ENCODE data around the gene TIMM13.
"Not testable (repeated sequence)": the region's sequence is repeated elsewhere in the genome, so short reads cannot be mapped to it uniquely, and the experiment has no call there.

Gene TIMM13

DNA sequence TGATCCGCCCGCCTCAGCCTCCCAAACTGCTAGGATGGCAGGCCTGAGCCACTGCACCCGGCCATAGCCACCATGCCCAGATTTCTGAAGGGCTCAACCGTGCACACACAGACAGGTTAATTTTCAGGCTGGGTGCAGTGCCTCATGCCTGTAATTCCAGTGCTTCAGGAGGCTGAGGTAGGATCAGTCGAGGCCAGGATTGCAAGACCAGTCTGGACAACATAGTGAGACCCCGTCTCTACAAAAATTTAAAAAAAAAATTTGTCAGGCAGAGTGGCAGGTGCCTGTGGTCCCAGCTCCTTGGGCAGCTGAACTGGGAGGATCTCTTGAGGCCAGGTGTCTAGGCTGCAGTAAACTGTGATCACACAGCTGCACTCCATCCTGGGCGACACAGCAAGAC is 7.6 kb downstream of the TIMM13 start:
- no peak overlapping the region for H3K4me3 ChIP-seq (ENCODE audit: low read length)
- no peak for TF ChIP-seq ZNF274 (IDR thresholded peaks at IDR 0.05; ENCODE audit: low read depth, low read length)

DNA sequence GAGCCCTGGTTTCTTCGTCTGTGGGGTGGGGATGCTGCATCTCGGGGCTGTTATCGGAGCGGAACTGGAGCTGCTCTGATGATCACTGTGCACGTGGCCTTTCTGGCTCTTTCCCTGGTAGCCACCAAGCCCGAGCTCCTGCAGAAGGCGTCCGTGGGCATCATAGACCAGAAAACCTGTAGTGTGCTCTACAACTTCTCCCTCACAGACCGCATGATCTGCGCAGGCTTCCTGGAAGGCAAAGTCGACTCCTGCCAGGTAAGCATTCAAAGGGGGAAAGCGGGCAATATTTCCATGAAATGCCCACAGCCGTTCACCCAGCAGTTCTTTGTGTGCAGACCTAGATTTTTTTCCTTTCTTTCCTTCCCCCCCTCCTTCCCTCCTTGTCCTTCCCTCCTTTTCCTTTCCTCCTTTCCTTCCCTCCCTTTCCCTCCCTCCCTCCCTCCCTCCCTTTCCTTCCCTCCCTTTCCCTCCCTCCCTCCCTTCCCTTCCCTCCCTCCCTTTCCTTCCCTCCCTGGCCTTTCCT is 9.4 kb downstream of the TIMM13 start:
- no peak for TF ChIP-seq ZNF274 (IDR thresholded peaks at IDR 0.05; ENCODE audit: low read depth, low read length)

DNA sequence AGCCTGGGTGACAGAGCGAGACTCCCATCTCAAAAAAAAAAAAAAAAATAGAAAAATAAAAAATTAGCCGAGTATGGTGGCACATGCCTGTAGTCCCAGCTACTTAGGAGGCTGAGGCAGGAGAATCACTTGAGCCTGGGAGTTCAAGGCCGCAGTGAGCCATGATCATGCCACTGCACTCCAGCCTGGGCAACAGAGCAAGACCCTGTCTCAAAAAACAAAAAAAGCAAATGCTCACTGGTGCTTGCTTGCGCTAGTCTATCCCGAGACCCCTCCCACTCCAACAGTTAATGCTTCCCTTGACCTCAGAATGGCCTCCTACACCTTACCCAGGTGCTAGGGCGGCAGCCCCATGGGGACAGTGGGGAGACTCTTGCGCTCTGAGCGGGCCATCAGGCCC is 9.9 kb downstream of the TIMM13 start:
- H3K4me3 ChIP-seq (ENCODE audit: low read length): not testable (repeated sequence)

More for the DNA sequence above, 9.4 kb downstream of the TIMM13 start:
- H3K4me3 ChIP-seq (ENCODE audit: low read length): no peak overlapping the region

DNA sequence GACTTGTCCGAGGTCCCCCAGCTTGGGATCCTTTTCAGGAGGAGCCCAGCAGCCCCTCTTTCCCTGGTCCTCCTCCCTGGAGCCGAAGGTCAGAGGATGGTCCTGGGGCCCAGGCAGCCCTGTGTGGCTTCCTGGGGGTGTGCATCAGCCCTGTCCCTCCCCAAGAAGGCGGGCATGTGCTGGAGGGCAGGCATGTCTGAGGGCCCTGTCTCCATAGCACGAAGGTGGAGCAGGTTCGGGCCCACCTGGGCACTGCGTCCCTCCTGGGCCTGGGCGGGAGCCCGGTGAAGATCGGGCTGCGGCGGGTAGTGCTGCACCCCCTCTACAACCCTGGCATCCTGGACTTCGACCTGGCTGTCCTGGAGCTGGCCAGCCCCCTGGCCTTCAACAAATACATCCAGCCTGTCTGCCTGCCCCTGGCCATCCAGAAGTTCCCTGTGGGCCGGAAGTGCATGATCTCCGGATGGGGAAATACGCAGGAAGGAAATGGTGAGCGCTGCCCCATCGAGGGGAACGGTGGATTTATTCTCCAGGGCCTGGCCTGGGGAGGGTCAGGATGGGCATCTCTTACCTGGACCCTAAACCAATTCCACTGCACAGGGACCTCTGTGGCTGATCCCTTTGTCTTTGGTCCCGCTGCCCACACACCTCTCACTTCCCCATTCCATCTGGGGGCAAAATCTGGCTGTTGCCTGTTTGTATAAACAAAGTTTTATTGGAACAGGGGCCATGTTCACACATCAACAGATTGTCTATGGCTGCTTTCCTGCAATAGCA is 10.9 kb downstream of the TIMM13 start:
- no peak for TF ChIP-seq ZNF274 (IDR thresholded peaks at IDR 0.05; ENCODE audit: low read depth, low read length)
- H3K4me3 ChIP-seq (ENCODE audit: low read length): no peak overlapping the region

DNA sequence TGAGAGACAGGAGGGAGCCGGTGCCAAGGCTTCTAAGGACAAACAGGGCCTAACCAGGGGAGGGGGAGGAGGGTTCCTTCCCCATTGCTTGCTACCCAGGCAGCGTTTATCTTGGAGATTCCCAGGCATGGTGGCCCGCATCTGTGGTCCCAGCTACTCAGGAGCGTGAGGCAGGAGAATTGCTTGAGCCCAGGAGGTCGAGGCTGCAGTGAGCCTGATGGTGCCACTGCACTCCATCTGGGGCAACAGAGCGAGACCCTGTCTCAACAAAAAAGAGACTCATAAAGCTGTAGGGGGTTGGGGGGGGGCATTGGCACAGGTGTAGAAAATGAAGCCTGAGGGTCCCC is 11.4 kb downstream of the TIMM13 start:
- no peak for TF ChIP-seq ZNF274 (IDR thresholded peaks at IDR 0.05; ENCODE audit: low read depth, low read length)
- no peak overlapping the region for H3K4me3 ChIP-seq (ENCODE audit: low read length)

DNA sequence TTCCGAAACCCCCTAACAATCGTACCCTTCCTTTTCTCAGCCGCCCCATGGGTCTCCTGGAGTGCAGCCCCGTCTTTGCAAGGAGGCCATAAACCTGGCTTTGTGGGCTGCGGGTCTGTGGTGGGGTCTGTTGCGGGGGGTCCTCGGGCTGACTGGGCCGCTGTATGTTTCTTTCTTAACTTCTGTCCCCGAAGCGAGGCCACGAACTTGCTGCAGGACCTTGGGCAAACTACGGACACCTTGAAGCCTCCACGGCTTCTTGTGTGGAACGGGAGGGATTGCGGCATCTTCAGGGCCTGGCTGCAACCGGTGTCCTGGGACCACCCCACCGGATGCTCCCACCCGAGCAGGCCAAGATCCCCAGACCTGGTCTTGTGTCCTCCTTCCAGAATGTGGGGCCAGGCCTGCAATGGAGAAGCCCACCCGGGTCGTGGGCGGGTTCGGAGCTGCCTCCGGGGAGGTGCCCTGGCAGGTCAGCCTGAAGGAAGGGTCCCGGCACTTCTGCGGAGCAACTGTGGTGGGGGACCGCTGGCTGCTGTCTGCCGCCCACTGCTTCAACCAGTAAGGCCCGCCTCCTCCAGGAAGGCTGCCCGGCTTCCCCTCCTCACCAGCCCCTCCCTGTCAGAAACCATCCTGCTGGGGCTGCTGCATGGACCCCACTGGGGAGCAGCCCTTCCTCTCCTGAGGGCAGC is 12.0 kb downstream of the TIMM13 start:
- no peak overlapping the region for H3K4me3 ChIP-seq (ENCODE audit: low read length)
- no peak for TF ChIP-seq ZNF274 (IDR thresholded peaks at IDR 0.05; ENCODE audit: low read depth, low read length)

DNA sequence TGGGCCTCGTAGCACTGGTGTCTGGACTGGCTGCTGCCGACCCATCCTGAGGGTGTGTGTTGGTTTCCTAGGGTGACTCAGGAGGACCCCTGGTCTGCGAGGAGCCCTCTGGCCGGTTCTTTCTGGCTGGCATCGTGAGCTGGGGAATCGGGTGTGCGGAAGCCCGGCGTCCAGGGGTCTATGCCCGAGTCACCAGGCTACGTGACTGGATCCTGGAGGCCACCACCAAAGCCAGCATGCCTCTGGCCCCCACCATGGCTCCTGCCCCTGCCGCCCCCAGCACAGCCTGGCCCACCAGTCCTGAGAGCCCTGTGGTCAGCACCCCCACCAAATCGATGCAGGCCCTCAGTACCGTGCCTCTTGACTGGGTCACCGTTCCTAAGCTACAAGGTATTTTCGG is 13.8 kb downstream of the TIMM13 start:
- TF ChIP-seq ZNF274 (IDR thresholded peaks at IDR 0.05; ENCODE audit: low read depth, low read length): no peak
- H3K4me3 ChIP-seq (ENCODE audit: low read length): no peak overlapping the region

DNA sequence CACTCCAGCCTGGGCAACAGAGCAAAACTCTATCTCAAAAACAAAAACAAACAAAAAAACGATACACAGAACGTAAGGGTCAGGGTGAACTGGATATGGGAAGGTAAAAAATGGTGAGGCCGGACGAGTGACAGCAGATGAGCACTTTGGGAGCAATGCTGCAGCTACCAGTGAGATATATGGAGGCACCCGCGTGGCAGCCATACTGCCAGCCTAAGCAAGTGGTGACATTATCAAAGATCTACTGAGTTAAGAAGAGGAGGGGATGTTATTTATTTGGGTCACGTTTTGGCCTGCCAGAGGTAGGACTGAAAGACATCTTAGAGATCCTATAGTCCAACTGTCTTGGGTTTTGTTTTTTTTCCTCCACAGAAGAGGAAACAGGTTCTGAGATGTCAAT is 14.2 kb downstream of the TIMM13 start:
- H3K4me3 ChIP-seq (ENCODE audit: low read length): no peak overlapping the region
- TF ChIP-seq ZNF274 (IDR thresholded peaks at IDR 0.05; ENCODE audit: low read depth, low read length): no peak

DNA sequence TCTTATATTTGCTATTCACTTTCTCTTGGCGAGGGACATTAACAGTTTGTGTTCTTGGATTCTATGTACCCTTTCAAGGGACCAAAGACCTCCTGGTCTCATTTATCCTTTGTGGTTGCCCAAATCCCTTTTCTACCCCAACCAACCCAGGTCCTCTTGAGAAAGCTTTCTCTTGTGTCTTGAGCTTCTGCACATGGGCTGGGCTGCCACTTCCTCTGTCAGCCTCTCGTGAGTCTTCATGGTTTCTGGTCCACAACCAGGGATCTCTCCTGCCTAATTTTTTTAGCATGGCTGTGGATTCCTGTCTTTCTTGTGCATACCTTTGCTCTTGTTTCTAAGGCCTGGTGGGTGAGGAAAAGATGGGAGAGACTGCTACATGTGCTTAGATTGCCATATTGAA is 14.9 kb downstream of the TIMM13 start:
- no peak for TF ChIP-seq ZNF274 (IDR thresholded peaks at IDR 0.05; ENCODE audit: low read depth, low read length)
- no peak overlapping the region for H3K4me3 ChIP-seq (ENCODE audit: low read length)

DNA sequence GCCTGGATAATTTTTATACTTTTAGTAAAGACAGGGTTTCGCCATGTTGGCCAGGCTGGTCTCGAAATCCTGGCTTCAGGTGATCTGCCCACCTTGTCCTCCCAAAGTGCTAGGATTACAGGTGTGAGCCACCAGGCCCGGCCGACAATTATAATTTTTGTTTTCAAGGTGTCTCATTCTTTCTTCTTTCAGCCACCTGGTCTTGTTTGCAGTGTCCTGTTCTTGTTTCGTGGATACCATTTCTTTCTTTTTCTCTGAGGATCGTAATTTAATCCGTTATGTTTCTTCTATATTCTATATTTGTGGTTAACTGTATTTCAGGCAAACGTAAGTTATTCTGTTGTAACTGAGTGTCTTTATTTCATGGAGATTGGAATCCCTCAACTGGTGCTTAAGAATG is 15.7 kb downstream of the TIMM13 start:
- no peak overlapping the region for H3K4me3 ChIP-seq (ENCODE audit: low read length)
- TF ChIP-seq ZNF274 (IDR thresholded peaks at IDR 0.05; ENCODE audit: low read depth, low read length): no peak

DNA sequence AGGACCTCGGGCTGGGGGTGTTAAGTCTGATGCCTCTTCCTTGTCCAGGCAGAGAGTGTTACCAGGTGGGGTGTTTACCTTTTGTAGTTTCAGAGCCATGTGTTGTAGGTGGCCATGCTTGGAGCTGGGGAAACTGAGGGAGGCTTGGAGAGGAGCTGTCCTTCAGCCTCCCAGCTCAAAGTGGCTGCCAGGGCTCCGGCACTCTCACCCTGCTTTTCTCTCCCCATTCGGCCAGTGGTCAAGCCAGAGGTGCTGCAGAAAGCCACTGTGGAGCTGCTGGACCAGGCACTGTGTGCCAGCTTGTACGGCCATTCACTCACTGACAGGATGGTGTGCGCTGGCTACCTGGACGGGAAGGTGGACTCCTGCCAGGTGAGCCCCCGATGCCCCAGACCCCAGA is 17.4 kb downstream of the TIMM13 start:
- H3K4me3 ChIP-seq (ENCODE audit: low read length): no peak overlapping the region
- no peak for TF ChIP-seq ZNF274 (IDR thresholded peaks at IDR 0.05; ENCODE audit: low read depth, low read length)

DNA sequence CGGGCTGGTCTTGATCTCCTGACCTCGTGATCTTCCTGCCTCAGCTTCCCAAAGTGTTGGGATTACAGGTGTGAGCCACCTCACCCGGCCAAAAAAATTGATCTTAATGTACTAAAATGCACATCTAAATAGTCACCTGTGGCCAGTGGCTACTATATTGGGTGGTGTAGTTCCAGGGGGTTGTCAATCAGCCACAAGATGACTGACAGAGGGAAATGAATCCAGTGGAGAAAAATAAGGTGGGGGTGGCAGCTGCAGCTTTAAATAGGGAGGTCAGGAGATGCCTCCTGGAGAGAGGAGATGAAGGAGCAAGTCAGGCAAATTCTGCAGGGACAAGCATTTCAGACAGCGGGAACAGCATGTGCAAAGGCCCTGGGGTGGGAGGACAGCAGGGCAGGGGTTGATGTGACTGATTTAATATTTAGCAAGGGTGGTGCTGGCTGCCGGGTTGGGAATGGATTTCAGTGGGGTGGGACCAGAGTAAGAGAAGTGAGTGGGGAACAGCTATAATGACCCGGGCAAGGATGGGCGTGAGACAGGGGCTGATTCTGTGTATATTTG is 18.0 kb downstream of the TIMM13 start:
- no peak overlapping the region for H3K4me3 ChIP-seq (ENCODE audit: low read length)
- no peak for TF ChIP-seq ZNF274 (IDR thresholded peaks at IDR 0.05; ENCODE audit: low read depth, low read length)

DNA sequence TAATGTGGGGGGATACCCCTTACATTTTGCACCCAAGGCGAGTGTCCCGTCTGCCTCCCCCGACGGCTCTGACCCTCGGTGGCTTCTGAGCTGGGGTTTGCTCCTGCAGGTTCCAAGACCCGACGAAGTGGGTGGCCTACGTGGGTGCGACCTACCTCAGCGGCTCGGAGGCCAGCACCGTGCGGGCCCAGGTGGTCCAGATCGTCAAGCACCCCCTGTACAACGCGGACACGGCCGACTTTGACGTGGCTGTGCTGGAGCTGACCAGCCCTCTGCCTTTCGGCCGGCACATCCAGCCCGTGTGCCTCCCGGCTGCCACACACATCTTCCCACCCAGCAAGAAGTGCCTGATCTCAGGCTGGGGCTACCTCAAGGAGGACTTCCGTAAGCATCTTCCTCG is 19.1 kb downstream of the TIMM13 start:
- no peak overlapping the region for H3K4me3 ChIP-seq (ENCODE audit: low read length)
- no peak for TF ChIP-seq ZNF274 (IDR thresholded peaks at IDR 0.05; ENCODE audit: low read depth, low read length)

DNA sequence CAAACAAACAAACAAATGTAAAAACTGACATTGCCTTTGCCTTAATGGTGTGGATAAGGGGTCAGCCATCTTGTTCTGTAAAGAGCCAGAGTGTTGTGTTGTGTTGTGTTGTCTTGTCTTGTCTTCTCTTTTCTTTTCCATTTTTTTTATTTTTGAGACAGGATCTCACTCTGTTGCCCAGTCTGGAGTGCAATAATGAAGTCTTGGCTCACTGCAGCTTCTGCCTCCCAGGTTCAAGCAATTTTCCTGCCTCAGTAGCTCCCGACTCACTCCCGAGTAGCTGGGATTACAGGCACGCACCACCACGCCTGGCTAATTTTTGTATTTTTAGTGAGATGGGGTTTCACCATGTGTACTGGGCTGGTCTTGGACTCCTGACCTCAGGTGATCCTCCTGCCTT is 27.8 kb downstream of the TIMM13 start:
- no peak for TF ChIP-seq ZNF274 (IDR thresholded peaks at IDR 0.05; ENCODE audit: low read depth, low read length)
- no peak overlapping the region for H3K4me3 ChIP-seq (ENCODE audit: low read length)

DNA sequence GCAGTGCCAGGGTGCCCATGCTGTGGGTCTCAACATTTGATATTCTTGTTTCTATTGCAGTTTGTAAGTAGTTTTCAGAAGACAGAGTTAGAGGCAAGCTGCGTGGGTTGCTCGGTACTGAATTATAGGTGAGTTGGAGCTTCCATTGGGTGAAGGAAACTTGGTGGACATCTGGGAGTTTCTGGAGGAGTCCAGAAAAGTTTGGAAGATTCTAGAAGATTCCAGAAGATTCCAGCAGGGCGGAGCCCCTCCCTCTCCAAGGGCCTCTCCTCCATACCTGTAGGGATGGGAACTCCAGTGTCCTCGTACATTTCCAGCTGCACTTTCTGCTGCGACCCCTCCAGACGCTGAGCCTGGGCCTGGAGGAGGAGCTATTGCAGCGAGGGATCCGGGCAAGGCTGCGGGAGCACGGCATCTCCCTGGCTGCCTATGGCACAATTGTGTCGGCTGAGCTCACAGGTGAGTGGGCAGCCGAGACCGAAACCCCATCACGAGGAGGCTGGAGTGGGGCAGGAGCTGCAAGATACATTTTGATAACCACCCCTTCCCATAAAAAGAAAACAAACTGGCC is 28.6 kb downstream of the TIMM13 start:
- no peak overlapping the region for H3K4me3 ChIP-seq (ENCODE audit: low read length)
- TF ChIP-seq ZNF274 (IDR thresholded peaks at IDR 0.05; ENCODE audit: low read depth, low read length): no peak

DNA sequence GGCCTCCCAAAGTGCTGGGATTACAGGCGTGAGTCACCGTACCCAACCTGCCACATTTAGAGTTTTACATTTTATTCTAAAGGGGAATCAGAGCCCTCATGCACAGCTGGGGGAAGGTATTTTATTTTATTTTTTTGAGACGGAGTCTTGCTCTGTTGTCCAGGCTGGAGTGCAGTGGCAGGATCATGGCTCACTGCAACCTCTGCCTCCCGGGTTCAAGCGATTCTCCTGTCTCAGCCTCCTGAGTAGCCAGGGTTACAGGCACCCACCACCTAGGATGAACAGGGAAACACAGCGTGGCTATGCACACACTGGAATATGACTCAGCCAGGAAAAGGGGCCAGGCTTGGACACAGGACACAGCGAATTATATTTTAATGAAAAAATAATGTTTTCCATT is 30.2 kb downstream of the TIMM13 start:
- H3K4me3 ChIP-seq (ENCODE audit: low read length): not testable (repeated sequence)

DNA sequence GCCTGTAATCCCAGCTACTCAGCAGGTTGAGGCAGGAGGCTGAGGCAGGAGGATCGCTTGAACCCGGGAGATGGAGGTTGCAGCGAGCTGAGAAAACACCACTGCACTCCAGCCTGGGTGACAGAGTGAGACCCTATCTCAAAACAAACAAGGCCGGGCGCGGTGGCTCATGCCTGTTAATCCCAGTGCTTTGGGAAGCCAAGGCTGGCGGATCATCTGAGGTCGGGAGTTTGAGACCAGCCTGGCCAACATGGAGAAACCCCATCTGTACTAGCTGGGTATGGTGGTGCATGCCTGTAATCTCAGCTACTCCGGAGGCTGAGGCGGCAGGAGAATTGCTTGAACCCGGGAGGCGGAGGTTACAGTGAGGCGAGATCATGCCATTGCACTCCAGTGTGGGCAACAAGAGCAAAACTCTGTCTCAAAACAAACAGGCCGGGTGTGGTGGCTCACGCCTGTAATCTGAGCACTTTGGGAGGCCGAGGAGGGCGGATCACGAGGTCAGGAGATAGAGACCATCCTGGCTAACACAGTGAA is 32.0 kb downstream of the TIMM13 start:
- not testable (repeated sequence) for H3K4me3 ChIP-seq (ENCODE audit: low read length)
